ENCODE measurements around the gene NUMB.

Gene NUMB

GRCh38 chr14:73255005-73255400 lies 203.3 kb downstream of the NUMB start:
- Histone ChIP-seq H2AFZ (ENCODE audit: low read length) (no peak overlapping the region), H3K79me1 (ENCODE audit: low read depth, low read length) (peaks cover 6% of the 10 kb centered on the region), H3K4me3 (ENCODE audit: low read length in 2 of 2) (peak overlapping the region in 1 of 2 donors; percentile 25), H3K9ac (ENCODE audit: low read depth, low read length, poor library complexity) (no peak overlapping the region), H3K36me3 (replicated peaks in 1 of 2; ENCODE audit: control insufficient read depth in 2 of 2, insufficient read depth in 2 of 2, low read length in 2 of 2) (peaks cover 0 to 22% of the 10 kb centered on the region in 2 donors), H3K4me2 (ENCODE audit: insufficient read depth, low read length, poor library complexity, severe bottlenecking) (no peak overlapping the region), H2BK120ac (ENCODE audit: low read depth, low read length) (no peak overlapping the region), H4K8ac (ENCODE audit: low read depth, low read length) (no peak overlapping the region), H3K23ac (ENCODE audit: low read depth, low read length, poor library complexity) (peak overlapping the region; percentile 65), H2AK5ac (ENCODE audit: low read depth, low read length) (no peak overlapping the region), H3K9me3 (replicated peaks in 1 of 2; ENCODE audit: control insufficient read depth in 2 of 2, insufficient read depth in 1 of 2, low read depth in 1 of 2, low read length in 2 of 2) (peaks cover 0 to 2% of the 10 kb centered on the region in 2 donors), H4K91ac (ENCODE audit: low read depth, low read length, poor library complexity) (no peak overlapping the region), H3K4ac (ENCODE audit: low read length) (peak overlapping the region; percentile 23), H3K27me3 (ENCODE audit: control insufficient read depth in 3 of 3, insufficient read depth in 3 of 3, low read depth in 1 of 3, low read length in 3 of 3) (no peaks in the 10 kb centered on the region), H3K4me1 (ENCODE audit: control insufficient read depth in 2 of 2, insufficient read depth in 1 of 2, low read depth in 1 of 2, low read length in 2 of 2) (peaks cover 0 to 1% of the 10 kb centered on the region in 2 donors), H3K27ac (replicated peaks; ENCODE audit: low read length) (no peak overlapping the region), H3K18ac (ENCODE audit: low read length) (peak overlapping the region; percentile 28), H2BK5ac (ENCODE audit: low read length) (no peak overlapping the region), H3K14ac (ENCODE audit: low read length) (no peak overlapping the region), H2BK12ac (ENCODE audit: low read length) (peak overlapping the region; percentile 4), H2BK15ac (ENCODE audit: low read length) (no peak overlapping the region)
- DNase-seq (ENCODE audit: low spot score) = no peak
- WGBS, 2 donors (ENCODE audit: extremely low coverage in 2 of 2, insufficient read length in 2 of 2, insufficient replicate concordance in 1 of 2) = no CpG with 5 or more reads among the region's 6 CpGs

- Histone ChIP-seq H3K23ac (ENCODE audit: low read depth, low read length, poor library complexity) (peak overlapping the region; percentile 65), H3K18ac (ENCODE audit: low read length) (peak overlapping the region; percentile 28), H3K4me1 (ENCODE audit: control insufficient read depth in 2 of 2, insufficient read depth in 1 of 2, low read depth in 1 of 2, low read length in 2 of 2) (peaks cover 0 to 6% of the 10 kb centered on the region in 2 donors), H4K8ac (ENCODE audit: low read depth, low read length) (no peak overlapping the region), H2BK12ac (ENCODE audit: low read length) (peak overlapping the region; percentile 78), H3K27ac (replicated peaks; ENCODE audit: low read length) (no peak overlapping the region), H2AK5ac (ENCODE audit: low read depth, low read length) (peak overlapping the region; percentile 21), H3K4ac (ENCODE audit: low read length) (peak overlapping the region; percentile 23), H2BK15ac (ENCODE audit: low read length) (no peak overlapping the region), H3K36me3 (replicated peaks in 1 of 2; ENCODE audit: control insufficient read depth in 2 of 2, insufficient read depth in 2 of 2, low read length in 2 of 2) (peaks cover 0 to 19% of the 10 kb centered on the region in 2 donors), H3K27me3 (ENCODE audit: control insufficient read depth in 3 of 3, insufficient read depth in 3 of 3, low read depth in 1 of 3, low read length in 3 of 3) (no peaks in the 10 kb centered on the region), H2BK120ac (ENCODE audit: low read depth, low read length) (no peak overlapping the region), H2AFZ (ENCODE audit: low read length) (no peak overlapping the region), H3K4me3 (ENCODE audit: low read length in 2 of 2) (peak overlapping the region in 1 of 2 donors; percentile 25), H3K14ac (ENCODE audit: low read length) (peak overlapping the region; percentile 38), H2BK5ac (ENCODE audit: low read length) (no peak overlapping the region), H3K9me3 (replicated peaks in 1 of 2; ENCODE audit: control insufficient read depth in 2 of 2, insufficient read depth in 1 of 2, low read depth in 1 of 2, low read length in 2 of 2) (peaks cover 0 to 2% of the 10 kb centered on the region in 2 donors), H3K79me1 (ENCODE audit: low read depth, low read length) (peaks cover 6% of the 10 kb centered on the region), H4K91ac (ENCODE audit: low read depth, low read length, poor library complexity) (no peak overlapping the region), H3K4me2 (ENCODE audit: insufficient read depth, low read length, poor library complexity, severe bottlenecking) (no peak overlapping the region), H3K9ac (ENCODE audit: low read depth, low read length, poor library complexity) (no peak overlapping the region)
- WGBS, 2 donors (ENCODE audit: extremely low coverage in 2 of 2, insufficient read length in 2 of 2, insufficient replicate concordance in 1 of 2) = no CpG with 5 or more reads among the region's 28 CpGs
- no peak for DNase-seq (ENCODE audit: low spot score)
Measured at GRCh38 chr14:73254247-73255004, 203.9 kb downstream of the NUMB start.

GRCh38 chr14:73253721-73254120 lies 204.6 kb downstream of the NUMB start:
- DNase-seq (ENCODE audit: low spot score) = no peak
- peak overlapping the region; percentile 61 for H2AK5ac ChIP-seq (ENCODE audit: low read depth, low read length)

GRCh38 chr14:73253323-73253610 lies 205.1 kb downstream of the NUMB start:
- no peaks in the 10 kb centered on the region for H3K27me3 ChIP-seq (ENCODE audit: control insufficient read depth in 3 of 3, insufficient read depth in 3 of 3, low read depth in 1 of 3, low read length in 3 of 3)
- peaks cover 0 to 2% of the 10 kb centered on the region in 2 donors for H3K9me3 ChIP-seq (replicated peaks in 1 of 2; ENCODE audit: control insufficient read depth in 2 of 2, insufficient read depth in 1 of 2, low read depth in 1 of 2, low read length in 2 of 2)
- no peak overlapping the region for H2AFZ ChIP-seq (ENCODE audit: low read length)
- peaks cover 0 to 17% of the 10 kb centered on the region in 2 donors for H3K36me3 ChIP-seq (replicated peaks in 1 of 2; ENCODE audit: control insufficient read depth in 2 of 2, insufficient read depth in 2 of 2, low read length in 2 of 2)
- peaks cover 6% of the 10 kb centered on the region for H3K79me1 ChIP-seq (ENCODE audit: low read depth, low read length)
- no peak overlapping the region for H4K91ac ChIP-seq (ENCODE audit: low read depth, low read length, poor library complexity)
- peaks cover 0 to 6% of the 10 kb centered on the region in 2 donors for H3K4me1 ChIP-seq (ENCODE audit: control insufficient read depth in 2 of 2, insufficient read depth in 1 of 2, low read depth in 1 of 2, low read length in 2 of 2)
- peak overlapping the region; percentile 35 for H3K18ac ChIP-seq (ENCODE audit: low read length)
- H3K4me3 ChIP-seq (ENCODE audit: low read length in 2 of 2) = no peak overlapping the region
- no peak overlapping the region for H2BK120ac ChIP-seq (ENCODE audit: low read depth, low read length)
- peak overlapping the region; percentile 14 for H2AK5ac ChIP-seq (ENCODE audit: low read depth, low read length)
- no CpG with 5 or more reads among the region's 10 CpGs for WGBS, 2 donors (ENCODE audit: extremely low coverage in 2 of 2, insufficient read length in 2 of 2, insufficient replicate concordance in 1 of 2)
- DNase-seq (ENCODE audit: low spot score) = no peak
- no peak overlapping the region for H3K27ac ChIP-seq (replicated peaks; ENCODE audit: low read length)
- no peak overlapping the region for H3K4ac ChIP-seq (ENCODE audit: low read length)
- no peak overlapping the region for H2BK5ac ChIP-seq (ENCODE audit: low read length)
- no peak overlapping the region for H3K9ac ChIP-seq (ENCODE audit: low read depth, low read length, poor library complexity)
- no peak overlapping the region for H2BK12ac ChIP-seq (ENCODE audit: low read length)
- peak overlapping the region; percentile 17 for H3K23ac ChIP-seq (ENCODE audit: low read depth, low read length, poor library complexity)
- H2BK15ac ChIP-seq (ENCODE audit: low read length) = no peak overlapping the region
- no peak overlapping the region for H4K8ac ChIP-seq (ENCODE audit: low read depth, low read length)
- H3K14ac ChIP-seq (ENCODE audit: low read length) = peak overlapping the region; percentile 71
- no peak overlapping the region for H3K4me2 ChIP-seq (ENCODE audit: insufficient read depth, low read length, poor library complexity, severe bottlenecking)

More at GRCh38 chr14:73253721-73254120, 204.6 kb downstream of the NUMB start:
- Histone ChIP-seq H2BK5ac (ENCODE audit: low read length) (no peak overlapping the region), H3K27ac (replicated peaks; ENCODE audit: low read length) (no peak overlapping the region), H3K27me3 (ENCODE audit: control insufficient read depth in 3 of 3, insufficient read depth in 3 of 3, low read depth in 1 of 3, low read length in 3 of 3) (no peaks in the 10 kb centered on the region), H3K4me1 (ENCODE audit: control insufficient read depth in 2 of 2, insufficient read depth in 1 of 2, low read depth in 1 of 2, low read length in 2 of 2) (peaks cover 0 to 6% of the 10 kb centered on the region in 2 donors), H3K4me3 (ENCODE audit: low read length in 2 of 2) (no peak overlapping the region), H3K23ac (ENCODE audit: low read depth, low read length, poor library complexity) (no peak overlapping the region), H3K9me3 (replicated peaks in 1 of 2; ENCODE audit: control insufficient read depth in 2 of 2, insufficient read depth in 1 of 2, low read depth in 1 of 2, low read length in 2 of 2) (peaks cover 0 to 2% of the 10 kb centered on the region in 2 donors), H2BK120ac (ENCODE audit: low read depth, low read length) (no peak overlapping the region), H3K36me3 (replicated peaks in 1 of 2; ENCODE audit: control insufficient read depth in 2 of 2, insufficient read depth in 2 of 2, low read length in 2 of 2) (peaks cover 0 to 17% of the 10 kb centered on the region in 2 donors), H3K14ac (ENCODE audit: low read length) (peak overlapping the region; percentile 71), H3K4ac (ENCODE audit: low read length) (no peak overlapping the region), H3K79me1 (ENCODE audit: low read depth, low read length) (peaks cover 6% of the 10 kb centered on the region), H3K4me2 (ENCODE audit: insufficient read depth, low read length, poor library complexity, severe bottlenecking) (no peak overlapping the region), H2BK15ac (ENCODE audit: low read length) (no peak overlapping the region), H4K91ac (ENCODE audit: low read depth, low read length, poor library complexity) (no peak overlapping the region), H3K9ac (ENCODE audit: low read depth, low read length, poor library complexity) (no peak overlapping the region), H4K8ac (ENCODE audit: low read depth, low read length) (no peak overlapping the region), H3K18ac (ENCODE audit: low read length) (no peak overlapping the region), H2BK12ac (ENCODE audit: low read length) (no peak overlapping the region), H2AFZ (ENCODE audit: low read length) (no peak overlapping the region)
- WGBS, 2 donors (ENCODE audit: extremely low coverage in 2 of 2, insufficient read length in 2 of 2, insufficient replicate concordance in 1 of 2) = no CpG with 5 or more reads among the region's 12 CpGs

All from neuronal stem cell (in vitro differentiated cells).